ENCODE measurements around the gene MAST4.
A peak's percentile ranks its signal among the peaks of the same experiment; 100 is the strongest.

The MAST4 gene

GRCh38 chr5:66597183-66597757, 1.1 kb downstream of the MAST4 start (continued):
- peak; percentile 18 for TF ChIP-seq KLF1 (tag by site-specific recombination; IDR thresholded peaks at IDR 0.05)
- TF ChIP-seq ZBTB17 (tag by site-specific recombination; IDR thresholded peaks at IDR 0.05) = peak; percentile 82
- no peak for TF ChIP-seq ZNF513 (tag by site-specific recombination; IDR thresholded peaks at IDR 0.05)
- TF ChIP-seq TRIM28 (IDR thresholded peaks at IDR 0.05; ENCODE audit: borderline replicate concordance, low read length) = peak; percentile 93; the same call in 1 of the 2 replicates
- peak; percentile 86 for TF ChIP-seq GLIS1 (tag by site-specific recombination; IDR thresholded peaks at IDR 0.05)
- no peak for TF ChIP-seq ZBTB6 (tag by site-specific recombination; IDR thresholded peaks at IDR 0.05)
- no peak for TF ChIP-seq ZNF571 (tag by site-specific recombination; IDR thresholded peaks at IDR 0.05)
- TF ChIP-seq, protein P1, sequence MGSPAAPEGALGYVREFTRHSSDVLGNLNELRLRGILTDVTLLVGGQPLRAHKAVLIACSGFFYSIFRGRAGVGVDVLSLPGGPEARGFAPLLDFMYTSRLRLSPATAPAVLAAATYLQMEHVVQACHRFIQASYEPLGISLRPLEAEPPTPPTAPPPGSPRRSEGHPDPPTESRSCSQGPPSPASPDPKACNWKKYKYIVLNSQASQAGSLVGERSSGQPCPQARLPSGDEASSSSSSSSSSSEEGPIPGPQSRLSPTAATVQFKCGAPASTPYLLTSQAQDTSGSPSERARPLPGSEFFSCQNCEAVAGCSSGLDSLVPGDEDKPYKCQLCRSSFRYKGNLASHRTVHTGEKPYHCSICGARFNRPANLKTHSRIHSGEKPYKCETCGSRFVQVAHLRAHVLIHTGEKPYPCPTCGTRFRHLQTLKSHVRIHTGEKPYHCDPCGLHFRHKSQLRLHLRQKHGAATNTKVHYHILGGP (tag by site-specific recombination; IDR thresholded peaks at IDR 0.05) = 0 out of 2 replicates have a peak, but pooled peaks have one; percentile 7
- peak; percentile 45; the same call in 1 of the 2 replicates for TF ChIP-seq KLF8 (tag by site-specific recombination; IDR thresholded peaks at IDR 0.05)
- TF ChIP-seq ZBTB8A (tag by site-specific recombination; IDR thresholded peaks at IDR 0.05) = peak; percentile 29; the same call in 1 of the 2 replicates
- TF ChIP-seq ZSCAN5A (tag by site-specific recombination; IDR thresholded peaks at IDR 0.05) = no peak
- TF ChIP-seq ZNF37A (tag by site-specific recombination; IDR thresholded peaks at IDR 0.05) = no peak
- peak; percentile 84 for TF ChIP-seq ZIC2 (tag by site-specific recombination; IDR thresholded peaks at IDR 0.05)
- TF ChIP-seq ZNF626 (tag by site-specific recombination; IDR thresholded peaks at IDR 0.05) = no peak
- TF ChIP-seq, protein P2, sequence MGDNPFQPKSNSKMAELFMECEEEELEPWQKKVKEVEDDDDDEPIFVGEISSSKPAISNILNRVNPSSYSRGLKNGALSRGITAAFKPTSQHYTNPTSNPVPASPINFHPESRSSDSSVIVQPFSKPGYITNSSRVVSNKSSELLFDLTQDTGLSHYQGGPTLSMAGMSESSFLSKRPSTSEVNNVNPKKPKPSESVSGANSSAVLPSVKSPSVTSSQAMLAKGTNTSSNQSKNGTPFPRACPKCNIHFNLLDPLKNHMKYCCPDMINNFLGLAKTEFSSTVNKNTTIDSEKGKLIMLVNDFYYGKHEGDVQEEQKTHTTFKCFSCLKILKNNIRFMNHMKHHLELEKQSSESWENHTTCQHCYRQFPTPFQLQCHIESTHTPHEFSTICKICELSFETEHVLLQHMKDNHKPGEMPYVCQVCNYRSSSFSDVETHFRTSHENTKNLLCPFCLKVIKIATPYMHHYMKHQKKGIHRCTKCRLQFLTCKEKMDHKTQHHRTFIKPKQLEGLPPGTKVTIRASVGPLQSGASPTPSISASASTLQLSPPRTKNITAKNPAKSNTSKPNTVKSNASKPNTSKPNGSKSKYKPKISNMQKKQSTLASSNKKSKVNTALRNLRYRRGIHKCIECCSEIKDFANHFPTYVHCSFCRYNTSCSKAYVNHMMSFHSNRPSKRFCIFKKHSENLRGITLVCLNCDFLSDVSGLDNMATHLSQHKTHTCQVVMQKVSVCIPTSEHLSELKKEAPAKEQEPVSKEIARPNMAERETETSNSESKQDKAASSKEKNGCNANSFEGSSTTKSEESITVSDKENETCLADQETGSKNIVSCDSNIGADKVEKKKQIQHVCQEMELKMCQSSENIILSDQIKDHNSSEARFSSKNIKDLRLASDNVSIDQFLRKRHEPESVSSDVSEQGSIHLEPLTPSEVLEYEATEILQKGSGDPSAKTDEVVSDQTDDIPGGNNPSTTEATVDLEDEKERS (tag by site-specific recombination; IDR thresholded peaks at IDR 0.05) = no peak
- TF ChIP-seq ZNF335 (tag by site-specific recombination; conservative IDR thresholded peaks at IDR 0.05) = peak; percentile 98
- TF ChIP-seq SCRT1 (tag by site-specific recombination; IDR thresholded peaks at IDR 0.05; ENCODE audit: borderline replicate concordance) = no peak
- TF ChIP-seq SP2 (tag by site-specific recombination; IDR thresholded peaks at IDR 0.05) = peak; percentile 53
- TF ChIP-seq REPIN1 (tag by site-specific recombination; IDR thresholded peaks at IDR 0.05; ENCODE audit: low read depth) = no peak
- TF ChIP-seq BCL11B (tag by site-specific recombination; IDR thresholded peaks at IDR 0.05; ENCODE audit: low read depth) = no peak
- peak; percentile 70; the same call in 1 of the 2 replicates for TF ChIP-seq ZBTB1 (tag by site-specific recombination; IDR thresholded peaks at IDR 0.05)
- TF ChIP-seq, protein P3, sequence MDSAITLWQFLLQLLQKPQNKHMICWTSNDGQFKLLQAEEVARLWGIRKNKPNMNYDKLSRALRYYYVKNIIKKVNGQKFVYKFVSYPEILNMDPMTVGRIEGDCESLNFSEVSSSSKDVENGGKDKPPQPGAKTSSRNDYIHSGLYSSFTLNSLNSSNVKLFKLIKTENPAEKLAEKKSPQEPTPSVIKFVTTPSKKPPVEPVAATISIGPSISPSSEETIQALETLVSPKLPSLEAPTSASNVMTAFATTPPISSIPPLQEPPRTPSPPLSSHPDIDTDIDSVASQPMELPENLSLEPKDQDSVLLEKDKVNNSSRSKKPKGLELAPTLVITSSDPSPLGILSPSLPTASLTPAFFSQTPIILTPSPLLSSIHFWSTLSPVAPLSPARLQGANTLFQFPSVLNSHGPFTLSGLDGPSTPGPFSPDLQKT (IDR thresholded peaks at IDR 0.05; ENCODE audit: borderline replicate concordance, low read depth, low read length) = no peak
- TF ChIP-seq CTCF (tag by site-specific recombination; IDR thresholded peaks at IDR 0.05) = peak; percentile 73
- TF ChIP-seq ZNF19 (tag by site-specific recombination; IDR thresholded peaks at IDR 0.05; ENCODE audit: low read depth) = no peak
- no peak for TF ChIP-seq ZNF707 (tag by site-specific recombination; IDR thresholded peaks at IDR 0.05)
- TF ChIP-seq ZNF830 (tag by site-specific recombination; IDR thresholded peaks at IDR 0.05; ENCODE audit: low read depth) = no peak
- no peak for TF ChIP-seq ZNF530 (tag by site-specific recombination; IDR thresholded peaks at IDR 0.05; ENCODE audit: low read depth)
- TF ChIP-seq ZNF585B (tag by site-specific recombination; IDR thresholded peaks at IDR 0.05) = no peak
- TF ChIP-seq FEZF1 (tag by site-specific recombination; IDR thresholded peaks at IDR 0.05) = no peak
- TF ChIP-seq GLI2 (tag by site-specific recombination; IDR thresholded peaks at IDR 0.05; ENCODE audit: borderline replicate concordance, low read depth) = no peak
